Measurements from ENCODE around the gene TMEM81. TPM values are rescaled to one million over a fixed set of nuclear protein-coding genes. Genes with fewer than 3 reads are reported as not detected.

TMEM81 gene
- total and polyA plus RNA-seq, 10 of the 15 experiments (the other 5 are each of a cell fraction or from before 2014, with no cell fraction given) = 0.62 to 2.2 (median 1.1) TPM

DNA sequence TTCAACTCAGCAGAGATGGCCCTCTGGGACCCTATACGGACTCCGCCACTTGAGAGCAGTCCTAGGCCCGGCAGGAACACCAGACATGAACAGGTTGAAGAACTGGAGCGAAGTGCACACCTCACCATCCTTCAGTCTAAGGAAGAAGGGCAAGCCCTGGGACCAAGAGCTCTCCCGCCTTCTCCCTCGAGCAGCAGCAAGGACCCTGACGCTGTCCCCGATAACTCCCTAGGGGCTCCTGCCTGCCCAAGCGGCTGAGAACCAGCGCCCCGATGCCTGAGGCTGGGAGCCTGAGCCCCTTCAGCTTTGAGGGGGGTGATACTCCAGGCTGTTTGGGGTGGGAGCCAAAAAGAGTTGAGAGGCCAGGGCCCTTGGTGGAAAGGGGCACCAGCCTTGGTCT, 10.2 kb downstream of the TMEM81 start:
- Histone ChIP-seq H3K4me1 (ENCODE audit: control insufficient read depth, insufficient read depth, low read length) (no peaks in the 10 kb centered on the region), H3K9ac (ENCODE audit: control insufficient read depth, insufficient read depth, low read length) (no peak overlapping the region), H3K4me3 (no peak overlapping the region), H4K20me1 (ENCODE audit: control insufficient read depth, insufficient read depth) (no peaks in the 10 kb centered on the region), H3K27ac (ENCODE audit: control insufficient read depth, insufficient read depth) (no peak overlapping the region), H3K9me3 (replicated peaks; ENCODE audit: control insufficient read depth, insufficient read depth, low read length) (no peaks in the 10 kb centered on the region), H3K36me3 (ENCODE audit: control insufficient read depth in 2 of 2, insufficient read depth in 2 of 2, low read length in 1 of 2) (no peaks in the 10 kb centered on the region), H3K79me2 (ENCODE audit: control insufficient read depth, insufficient read depth, low read length) (no peaks in the 10 kb centered on the region), H2AFZ (ENCODE audit: control insufficient read depth, low read depth, low read length) (no peak overlapping the region), H3K4me2 (ENCODE audit: control insufficient read depth, insufficient read depth) (no peak overlapping the region), H3K27me3 (replicated peaks in 1 of 2; ENCODE audit: control insufficient read depth in 2 of 2, insufficient read depth in 2 of 2, low read length in 1 of 2) (no peaks in the 10 kb centered on the region)
- in situ Hi-C loops (cut with MboI) (no loop called here), intact Hi-C loops (cut with micrococcal nuclease; ENCODE audit: unreplicated experiment) (no loop called here)
- ChIA-PET RAD21 (ENCODE audit: unreplicated experiment) (no interaction called here), CTCF (interaction anchor here (1.1 to 8.9 kb wide), 2 partner anchors 12 to 49 kb away, joined by 3 to 65 read pairs; no protein-coding TSS in a partner anchor), SMC1A (ENCODE audit: uncharacterized antibody, unreplicated experiment) (no interaction called here), POLR2A (no interaction called here)
- no TSS peak for BruUV-seq (replicated peaks)
- FAIRE-seq (no peak), DNase-seq (ENCODE audit: low read depth, low spot score) (no peak), ATAC-seq (no peak)
- 56% methylated on average over 11 of the region's 11 CpGs for WGBS (ENCODE audit: insufficient coverage, insufficient replicate concordance, low lambda C conversion rate, missing lambda C conversion rate)
- TF ChIP-seq BCL11A (IDR thresholded peaks at IDR 0.05; ENCODE audit: low read depth, low read length) (no peak), NBN (IDR thresholded peaks at IDR 0.05) (no peak), CBFB (IDR thresholded peaks at IDR 0.05; ENCODE audit: low read depth) (no peak), ZNF217 (IDR thresholded peaks at IDR 0.05) (no peak), CHD1 (IDR thresholded peaks at IDR 0.05; ENCODE audit: low read depth, low read length) (no peak), SRF (IDR thresholded peaks at IDR 0.05; ENCODE audit: low read depth in 2 of 2, low read length in 2 of 2) (no peak), CHD2 (IDR thresholded peaks at IDR 0.05; ENCODE audit: borderline replicate concordance, low read depth, low read length) (no peak), POLR2AphosphoS5 (IDR thresholded peaks at IDR 0.05; ENCODE audit: low read length) (no peak), NR2C1 (IDR thresholded peaks at IDR 0.05) (no peak), BRCA1 (IDR thresholded peaks at IDR 0.05; ENCODE audit: low read depth, low read length) (no peak), LARP7 (IDR thresholded peaks at IDR 0.05) (no peak), EGR1 (IDR thresholded peaks at IDR 0.05; ENCODE audit: borderline replicate concordance in 1 of 2, low read depth in 2 of 2, low read length in 2 of 2) (no peak), CBX3 (IDR thresholded peaks at IDR 0.05; ENCODE audit: borderline replicate concordance, low read depth) (no peak), NR2C2 (IDR thresholded peaks at IDR 0.05; ENCODE audit: borderline replicate concordance, control insufficient read depth, insufficient read length, low read depth) (no peak), KLF5 (IDR thresholded peaks at IDR 0.05; ENCODE audit: partially characterized antibody) (no peak)
- TF ChIP-seq, protein P1, sequence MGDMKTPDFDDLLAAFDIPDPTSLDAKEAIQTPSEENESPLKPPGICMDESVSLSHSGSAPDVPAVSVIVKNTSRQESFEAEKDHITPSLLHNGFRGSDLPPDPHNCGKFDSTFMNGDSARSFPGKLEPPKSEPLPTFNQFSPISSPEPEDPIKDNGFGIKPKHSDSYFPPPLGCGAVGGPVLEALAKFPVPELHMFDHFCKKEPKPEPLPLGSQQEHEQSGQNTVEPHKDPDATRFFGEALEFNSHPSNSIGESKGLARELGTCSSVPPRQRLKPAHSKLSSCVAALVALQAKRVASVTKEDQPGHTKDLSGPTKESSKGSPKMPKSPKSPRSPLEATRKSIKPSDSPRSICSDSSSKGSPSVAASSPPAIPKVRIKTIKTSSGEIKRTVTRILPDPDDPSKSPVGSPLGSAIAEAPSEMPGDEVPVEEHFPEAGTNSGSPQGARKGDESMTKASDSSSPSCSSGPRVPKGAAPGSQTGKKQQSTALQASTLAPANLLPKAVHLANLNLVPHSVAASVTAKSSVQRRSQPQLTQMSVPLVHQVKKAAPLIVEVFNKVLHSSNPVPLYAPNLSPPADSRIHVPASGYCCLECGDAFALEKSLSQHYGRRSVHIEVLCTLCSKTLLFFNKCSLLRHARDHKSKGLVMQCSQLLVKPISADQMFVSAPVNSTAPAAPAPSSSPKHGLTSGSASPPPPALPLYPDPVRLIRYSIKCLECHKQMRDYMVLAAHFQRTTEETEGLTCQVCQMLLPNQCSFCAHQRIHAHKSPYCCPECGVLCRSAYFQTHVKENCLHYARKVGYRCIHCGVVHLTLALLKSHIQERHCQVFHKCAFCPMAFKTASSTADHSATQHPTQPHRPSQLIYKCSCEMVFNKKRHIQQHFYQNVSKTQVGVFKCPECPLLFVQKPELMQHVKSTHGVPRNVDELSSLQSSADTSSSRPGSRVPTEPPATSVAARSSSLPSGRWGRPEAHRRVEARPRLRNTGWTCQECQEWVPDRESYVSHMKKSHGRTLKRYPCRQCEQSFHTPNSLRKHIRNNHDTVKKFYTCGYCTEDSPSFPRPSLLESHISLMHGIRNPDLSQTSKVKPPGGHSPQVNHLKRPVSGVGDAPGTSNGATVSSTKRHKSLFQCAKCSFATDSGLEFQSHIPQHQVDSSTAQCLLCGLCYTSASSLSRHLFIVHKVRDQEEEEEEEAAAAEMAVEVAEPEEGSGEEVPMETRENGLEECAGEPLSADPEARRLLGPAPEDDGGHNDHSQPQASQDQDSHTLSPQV (IDR thresholded peaks at IDR 0.05) = no peak

Measured in GM12878 (cell line).